GM18519 (cell line): ENCODE measurements around the gene PTPDC1.

Experiments used
- ATAC-seq: cut with Tn5 transposase; IDR thresholded peaks from one replicate; pipeline ENCODE4 v1.9.1; 2021; ENCODE audit warnings: mild to moderate bottlenecking, moderate library complexity; ENCODE audit not compliant: unreplicated experiment, low FRiP score

The PTPDC1 gene

DNA sequence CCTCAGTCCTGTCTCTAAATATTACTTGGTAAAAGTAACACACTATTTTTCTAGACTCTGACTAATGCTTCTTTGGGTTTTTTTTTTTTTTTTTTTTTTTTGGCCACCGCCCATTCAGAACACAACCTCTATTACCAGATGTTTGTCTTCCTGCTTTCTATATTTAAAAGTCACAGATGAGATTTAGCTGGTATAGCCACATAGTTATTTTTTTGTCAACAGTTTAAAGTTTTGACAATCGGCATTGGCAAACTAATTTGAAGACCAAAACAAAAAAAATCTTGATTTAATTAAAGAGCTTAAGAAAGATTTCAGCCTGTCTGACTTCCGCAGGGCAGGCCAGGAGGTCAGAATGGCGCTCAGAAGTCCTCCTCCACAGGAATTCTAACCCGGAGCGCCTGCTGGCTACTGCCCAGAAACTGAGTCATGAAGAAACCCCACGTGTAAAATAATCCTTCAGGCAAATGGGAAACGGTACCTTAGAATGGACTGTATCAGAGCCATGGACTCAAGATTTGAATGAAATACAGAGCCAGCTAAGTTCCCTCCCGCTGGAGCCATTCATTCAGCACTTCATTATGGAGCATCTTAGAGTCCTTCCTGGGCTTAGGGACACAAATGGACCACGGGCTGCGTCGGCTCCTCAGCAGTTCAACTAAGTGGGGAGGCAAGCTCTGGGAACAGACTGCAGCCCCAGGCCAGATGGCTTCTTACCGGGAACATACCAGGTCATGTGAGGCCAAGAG is 55.6 kb downstream of the PTPDC1 start:
- ATAC-seq = no peak

DNA sequence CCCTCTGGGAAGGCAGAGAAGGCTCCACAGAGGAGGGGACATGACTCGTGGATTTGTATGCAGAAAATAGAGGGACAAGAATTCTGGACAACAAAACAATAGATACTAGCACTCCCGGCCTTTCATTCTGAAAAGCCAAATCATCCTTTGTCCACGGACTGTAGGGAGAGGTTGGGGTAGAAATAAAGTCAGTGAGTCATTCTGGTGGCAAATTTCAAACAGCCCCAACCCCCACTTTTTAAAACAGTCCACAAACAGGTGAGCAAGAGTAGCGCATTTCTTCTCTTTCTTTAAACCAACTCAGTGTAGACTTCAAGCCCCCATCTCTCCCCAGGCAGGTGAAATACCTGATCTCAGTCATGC is 56.1 kb downstream of the PTPDC1 start:
- ATAC-seq = no peak

- ATAC-seq = no peak
Observed at GRCh38 chr9:94140791-94141790, 56.8 kb downstream of the PTPDC1 start.

- no peak for ATAC-seq
Observed at GRCh38 chr9:94142353-94142752, 58.1 kb downstream of the PTPDC1 start.

DNA sequence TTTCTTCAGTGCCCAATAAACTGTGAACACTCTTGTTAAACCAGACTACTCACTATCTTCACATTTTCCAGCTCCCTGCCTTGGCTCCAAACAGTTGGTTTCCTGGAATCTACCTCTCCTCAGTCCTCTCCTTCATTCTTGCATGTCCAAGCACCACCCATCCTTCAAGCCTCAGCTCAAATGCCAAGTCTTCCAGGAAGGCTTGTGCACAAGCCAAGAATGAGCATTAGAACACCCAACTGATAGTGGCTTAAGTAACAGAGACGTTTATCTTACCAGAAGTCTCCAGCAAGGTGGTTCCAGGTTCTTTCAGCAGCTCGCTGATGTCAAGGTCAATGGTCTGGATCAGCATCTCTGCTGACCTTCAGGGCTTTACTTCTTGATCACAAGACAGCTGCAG is 60.1 kb downstream of the PTPDC1 start:
- no peak for ATAC-seq

GRCh38 chr9:94145640-94146039 is 61.4 kb downstream of the PTPDC1 start:
- ATAC-seq = no peak

GRCh38 chr9:94147776-94148175 is 63.5 kb downstream of the PTPDC1 start:
- no peak for ATAC-seq

DNA sequence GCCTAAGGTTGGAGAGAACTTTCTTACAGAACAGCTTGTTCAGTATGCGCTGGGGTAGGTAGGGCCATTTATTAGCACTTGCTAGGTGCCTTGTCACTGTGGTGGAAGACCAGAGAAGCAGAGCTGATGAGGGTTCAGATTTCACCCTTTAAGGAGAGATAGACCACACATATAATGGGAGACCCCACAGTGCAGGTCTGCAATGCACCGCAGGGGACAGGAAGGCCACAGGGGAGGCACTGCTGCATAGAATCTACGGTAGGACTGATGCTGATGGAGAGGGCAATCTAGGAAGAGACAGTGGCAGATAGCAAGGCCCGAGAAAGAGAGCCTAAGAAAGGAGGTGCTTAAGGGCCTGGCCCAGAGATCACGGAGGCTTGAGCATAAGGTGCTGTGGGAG is 64.2 kb downstream of the PTPDC1 start:
- no peak for ATAC-seq

DNA sequence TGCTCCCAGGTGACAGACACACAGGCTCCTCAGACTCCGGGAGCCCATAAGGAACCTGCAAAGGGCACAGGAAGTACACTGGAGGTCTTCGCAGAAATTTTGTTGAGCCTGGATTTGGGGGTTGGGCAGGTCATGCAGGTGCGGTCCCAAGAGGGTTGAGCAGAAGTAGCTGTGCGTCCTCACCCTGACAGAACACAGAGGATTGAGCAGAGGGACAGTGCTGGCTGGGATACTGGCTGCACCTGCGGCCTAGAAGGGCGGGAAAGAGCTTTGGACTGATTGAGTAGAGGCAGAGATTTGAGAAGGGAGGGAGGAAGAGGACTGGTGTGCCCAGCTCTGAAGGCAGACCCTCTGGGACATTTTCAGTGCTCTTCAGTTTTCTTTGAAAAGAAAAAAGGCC is 65.4 kb downstream of the PTPDC1 start:
- no peak for ATAC-seq

- no peak for ATAC-seq
Observed at GRCh38 chr9:94150279-94150828, 66.1 kb downstream of the PTPDC1 start.

DNA sequence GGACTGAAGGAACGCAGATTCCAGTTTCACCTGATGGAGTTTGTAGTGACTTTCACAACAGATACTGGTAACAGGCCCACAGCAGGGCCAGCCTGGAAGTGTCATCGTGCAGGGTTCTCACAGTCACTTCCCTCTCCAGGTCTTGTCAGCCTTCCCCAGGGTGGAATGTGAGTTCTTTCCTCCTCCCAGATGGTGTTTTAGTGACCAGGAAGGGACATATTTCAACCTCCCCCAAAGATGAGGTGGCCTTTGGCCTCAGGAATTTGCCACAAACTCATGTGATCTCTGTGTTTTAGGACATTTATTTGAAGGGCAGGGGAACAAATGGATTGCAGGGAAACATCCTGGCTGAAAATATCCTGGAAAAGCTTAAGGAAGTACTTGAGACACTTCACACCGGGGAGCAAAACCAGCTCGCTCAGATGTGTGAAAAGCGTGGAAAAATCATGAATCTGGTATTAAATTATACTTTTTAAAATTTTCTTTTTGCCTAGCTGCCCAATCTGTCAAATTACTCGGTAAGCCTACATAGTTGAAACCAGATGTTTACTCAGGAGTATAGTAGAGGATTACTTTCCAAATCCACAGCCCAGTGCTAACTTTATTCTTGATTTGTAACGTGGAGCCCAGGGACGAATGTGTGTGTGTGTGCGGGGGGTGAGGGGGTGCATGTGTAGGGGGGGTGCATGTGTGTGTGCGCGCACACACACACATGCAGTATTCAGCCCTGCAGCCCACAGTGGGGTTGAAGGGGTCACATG is 66.8 kb downstream of the PTPDC1 start:
- ATAC-seq = no peak

- no peak for ATAC-seq
Observed at GRCh38 chr9:94153905-94154304, 69.6 kb downstream of the PTPDC1 start.

DNA sequence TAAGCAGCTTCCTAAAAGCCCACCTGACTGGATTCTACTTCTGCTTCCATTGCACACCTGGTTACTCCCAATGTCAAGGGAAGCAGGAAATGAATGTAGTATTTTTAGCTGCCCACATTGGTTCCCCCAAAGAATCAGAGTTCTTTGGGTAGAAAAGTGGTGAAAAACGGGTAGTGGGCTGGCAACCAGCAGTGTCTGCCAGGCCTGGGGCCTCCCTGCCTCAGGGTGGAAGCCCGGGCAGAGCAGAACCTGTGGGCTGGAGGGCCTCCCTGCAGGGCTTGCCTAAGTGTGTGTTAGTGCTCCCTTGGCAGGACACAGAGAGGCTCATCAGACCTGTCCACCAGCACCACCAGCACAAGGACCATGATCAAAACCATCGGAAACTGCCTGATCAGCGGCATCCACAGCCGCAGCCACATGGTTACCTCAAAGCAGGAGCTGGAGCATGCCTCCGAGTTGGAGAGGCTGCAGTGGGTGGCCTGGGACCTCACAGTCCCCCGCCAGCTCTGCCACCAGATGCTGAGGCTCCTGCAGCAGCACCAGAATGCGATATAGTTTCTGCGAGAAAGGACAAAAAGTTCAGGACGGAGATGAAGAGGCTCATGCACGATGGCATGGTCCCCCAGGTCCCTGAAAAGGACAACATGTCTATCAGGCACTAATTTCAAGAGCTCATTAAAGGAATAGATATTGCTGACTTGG is 72.2 kb downstream of the PTPDC1 start:
- ATAC-seq = no peak

- no peak for ATAC-seq
Observed at GRCh38 chr9:94157050-94157801, 73.0 kb downstream of the PTPDC1 start.
